NCI-H2171 (cell line): ENCODE results near the gene CPZ.
"Not testable (repeated sequence)": the region's sequence is repeated elsewhere in the genome, so short reads cannot be mapped to it uniquely, and the experiment has no call there.

Source experiments
- DNase-seq: peaks from one replicate; lab custom pipeline; 2025; lab: John Stamatoyannopoulos, UW

The CPZ gene

GRCh38 chr4:8557151-8558076, 35.2 kb upstream of the CPZ start:
- no peak for DNase-seq

GRCh38 chr4:8558080-8558960, 34.2 kb upstream of the CPZ start:
- no peak for DNase-seq

GRCh38 chr4:8559011-8559410, 33.6 kb upstream of the CPZ start:
- DNase-seq: no peak

- DNase-seq: no peak
Observed at GRCh38 chr4:8559524-8560264, 32.9 kb upstream of the CPZ start.

GRCh38 chr4:8560265-8561047, 32.1 kb upstream of the CPZ start:
- no peak for DNase-seq

GRCh38 chr4:8564595-8564994, 28.0 kb upstream of the CPZ start:
- no peak for DNase-seq

GRCh38 chr4:8568068-8568668, 24.4 kb upstream of the CPZ start:
- no peak for DNase-seq

- DNase-seq: no peak
Observed at GRCh38 chr4:8570201-8570600, 22.4 kb upstream of the CPZ start.

- no peak for DNase-seq
Observed at GRCh38 chr4:8571702-8572685, 20.6 kb upstream of the CPZ start.

GRCh38 chr4:8573266-8573665, 19.3 kb upstream of the CPZ start:
- DNase-seq: no peak

- no peak for DNase-seq
Observed at GRCh38 chr4:8574796-8575370, 17.7 kb upstream of the CPZ start.

- no peak for DNase-seq
Observed at GRCh38 chr4:8575457-8575856, 17.1 kb upstream of the CPZ start.

GRCh38 chr4:8576591-8576990, 16.0 kb upstream of the CPZ start:
- DNase-seq: not testable (repeated sequence)

GRCh38 chr4:8577046-8577445, 15.5 kb upstream of the CPZ start:
- no peak for DNase-seq

GRCh38 chr4:8577972-8578371, 14.6 kb upstream of the CPZ start:
- no peak for DNase-seq

- no peak for DNase-seq
Observed at GRCh38 chr4:8578717-8579116, 13.8 kb upstream of the CPZ start.

GRCh38 chr4:8579526-8580320, 12.8 kb upstream of the CPZ start:
- no peak for DNase-seq

GRCh38 chr4:8580321-8581093, 12.1 kb upstream of the CPZ start, which contains the start of gene GPR78:
Gene GPR78 (plus strand): TSS chr4:8580392. CDS start chr4:8580983, 591 bp downstream.
- DNase-seq: peak; percentile 32
